MM.1S (cell line): Measurements from ENCODE around the gene TNXB.
"Not testable (repeated sequence)": the region's sequence is repeated elsewhere in the genome, so short reads cannot be mapped to it uniquely, and the experiment has no call there.

Experiments
- DNase-seq: peaks from one replicate; pipeline ENCODE4 v3.0.0-alpha.2; 2015
- H2AFZ ChIP-seq: fragments of 300-600 bp; sonication (generic); 2 replicates; pipeline ENCODE4 v1.6.0; 2016; ENCODE audit warnings: antibody characterized with exemption, low read length
- H3F3A ChIP-seq: fragments of 300-600 bp; sonication (generic); 2 replicates; pipeline ENCODE4 v1.6.1; 2016; ENCODE audit warnings: mild to moderate bottlenecking, antibody characterized with exemption, low read length, moderate library complexity, mixed read lengths; ENCODE audit not compliant: insufficient read depth
- H3K27ac ChIP-seq: fragments of 300-600 bp; sonication (generic); 2 replicates; pipeline ENCODE4 v1.5.1; 2016; ENCODE audit warnings: mild to moderate bottlenecking, low read length
- H3K27me3 ChIP-seq: fragments of 300-600 bp; sonication (generic); replicated peaks from 2 replicates; pipeline ENCODE4 v1.6.0; 2016; ENCODE audit warnings: low read length; ENCODE audit not compliant: insufficient read depth
- H3K36me3 ChIP-seq: fragments of 300-600 bp; sonication (generic); replicated peaks from 2 replicates; pipeline ENCODE4 v1.6.1; 2016; ENCODE audit warnings: mild to moderate bottlenecking, low read length, mixed read lengths; ENCODE audit not compliant: insufficient read depth
- H3K4me1 ChIP-seq: fragments of 300-600 bp; sonication (generic); 2 replicates; pipeline ENCODE4 v1.6.1; 2016; ENCODE audit warnings: low read length, mixed read lengths
- H3K4me2 ChIP-seq: fragments of 300-600 bp; sonication (generic); 2 replicates; pipeline ENCODE4 v1.6.0; 2016; ENCODE audit warnings: low read depth, low read length
- H3K4me3 ChIP-seq: fragments of 300-600 bp; sonication (generic); 2 replicates; pipeline ENCODE4 v1.5.1; 2016; ENCODE audit warnings: low read length, mixed read lengths
- H3K79me2 ChIP-seq: fragments of 300-600 bp; sonication (generic); 2 replicates; pipeline ENCODE4 v1.6.1; 2016; ENCODE audit warnings: mixed run types, low read length, mixed read lengths
- H3K9ac ChIP-seq: fragments of 300-600 bp; sonication (generic); 2 replicates; pipeline ENCODE4 v1.6.1; 2016; ENCODE audit warnings: low read length, mixed read lengths
- H3K9me2 ChIP-seq: fragments of 300-600 bp; sonication (generic); replicated peaks from 2 replicates; pipeline ENCODE4 v1.6.1; 2016; ENCODE audit warnings: mild to moderate bottlenecking, low read length, mixed read lengths; ENCODE audit not compliant: insufficient read depth
- H3K9me3 ChIP-seq: fragments of 300-600 bp; sonication (generic); replicated peaks from 2 replicates; pipeline ENCODE4 v1.6.1; 2016; ENCODE audit warnings: mild to moderate bottlenecking, low read length, mixed read lengths; ENCODE audit not compliant: insufficient read depth
- H4K20me1 ChIP-seq: fragments of 300-600 bp; sonication (generic); 2 replicates; pipeline ENCODE4 v1.6.1; 2016; ENCODE audit warnings: mild to moderate bottlenecking, low read length, moderate library complexity, mixed read lengths; ENCODE audit not compliant: insufficient read depth
- EZH2 ChIP-seq: fragments of 300-600 bp; sonication (generic); optimal IDR thresholded peaks from 2 replicates; pipeline ENCODE3; 2017; ENCODE audit warnings: low read depth, mild to moderate bottlenecking, antibody characterized with exemption, low read length, mixed read lengths
- EZH2phosphoT487 ChIP-seq: fragments of 300-600 bp; sonication (generic); IDR thresholded peaks from 2 replicates; pipeline ENCODE4 v1.6.1; 2018; ENCODE audit warnings: antibody characterized with exemption, low read length
- TF ChIP-seq, protein P1 (sequence below): fragments of 300-600 bp; sonication (generic); IDR thresholded peaks from 2 replicates; pipeline ENCODE4 v1.5.1; 2016; ENCODE audit warnings: antibody characterized with exemption, low read length, mixed read lengths

The TNXB gene

GRCh38 chr6:32057966-32058365 is 51.2 kb downstream of the TNXB start:
- Histone ChIP-seq H3K9ac (no peak overlapping the region), H3K27ac (no peak overlapping the region), H3K9me2 (no peaks in the 10 kb centered on the region), H3K4me1 (no peaks in the 10 kb centered on the region), H3K4me2 (no peak overlapping the region), H4K20me1 (no peaks in the 10 kb centered on the region), H3K27me3 (peaks cover 77% of the 10 kb centered on the region), H3K79me2 (no peaks in the 10 kb centered on the region), H3K9me3 (no peaks in the 10 kb centered on the region), H3K36me3 (no peaks in the 10 kb centered on the region), H3F3A (no peaks in the 10 kb centered on the region), H3K4me3 (no peak overlapping the region), H2AFZ (no peak overlapping the region)
- no peak for DNase-seq
- TF ChIP-seq, protein P1, sequence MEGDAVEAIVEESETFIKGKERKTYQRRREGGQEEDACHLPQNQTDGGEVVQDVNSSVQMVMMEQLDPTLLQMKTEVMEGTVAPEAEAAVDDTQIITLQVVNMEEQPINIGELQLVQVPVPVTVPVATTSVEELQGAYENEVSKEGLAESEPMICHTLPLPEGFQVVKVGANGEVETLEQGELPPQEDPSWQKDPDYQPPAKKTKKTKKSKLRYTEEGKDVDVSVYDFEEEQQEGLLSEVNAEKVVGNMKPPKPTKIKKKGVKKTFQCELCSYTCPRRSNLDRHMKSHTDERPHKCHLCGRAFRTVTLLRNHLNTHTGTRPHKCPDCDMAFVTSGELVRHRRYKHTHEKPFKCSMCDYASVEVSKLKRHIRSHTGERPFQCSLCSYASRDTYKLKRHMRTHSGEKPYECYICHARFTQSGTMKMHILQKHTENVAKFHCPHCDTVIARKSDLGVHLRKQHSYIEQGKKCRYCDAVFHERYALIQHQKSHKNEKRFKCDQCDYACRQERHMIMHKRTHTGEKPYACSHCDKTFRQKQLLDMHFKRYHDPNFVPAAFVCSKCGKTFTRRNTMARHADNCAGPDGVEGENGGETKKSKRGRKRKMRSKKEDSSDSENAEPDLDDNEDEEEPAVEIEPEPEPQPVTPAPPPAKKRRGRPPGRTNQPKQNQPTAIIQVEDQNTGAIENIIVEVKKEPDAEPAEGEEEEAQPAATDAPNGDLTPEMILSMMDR: no peak
- TF ChIP-seq EZH2 (no peak), EZH2phosphoT487 (no peak)

DNA sequence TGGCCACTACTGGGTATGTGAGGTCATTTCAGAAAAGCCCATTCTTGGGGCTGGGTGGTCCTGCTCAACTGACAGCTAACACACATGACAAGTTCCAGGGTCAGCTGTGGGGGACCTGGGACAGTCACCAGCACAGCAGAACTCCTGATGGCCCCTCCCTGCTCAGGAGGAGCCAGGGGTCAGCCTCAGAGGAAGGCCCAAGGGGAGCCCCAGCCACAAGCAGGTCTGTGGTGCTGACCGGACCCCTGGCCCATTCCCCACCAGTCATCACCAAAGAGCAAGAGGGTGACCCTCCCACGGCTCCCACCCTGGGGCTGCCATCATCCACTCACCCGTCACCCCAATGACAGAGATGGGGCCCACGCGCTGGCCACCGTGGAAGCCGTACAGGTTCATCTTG is 52.9 kb downstream of the TNXB start:
- no peaks in the 10 kb centered on the region for H3K79me2 ChIP-seq
- no peaks in the 10 kb centered on the region for H3F3A ChIP-seq
- TF ChIP-seq, protein P1: no peak
- TF ChIP-seq EZH2 (no peak), EZH2phosphoT487 (no peak)
- H3K9ac ChIP-seq: no peak overlapping the region
- H3K27me3 ChIP-seq: peaks cover 91% of the 10 kb centered on the region
- no peak overlapping the region for H2AFZ ChIP-seq
- H3K4me3 ChIP-seq: no peak overlapping the region
- H3K9me2 ChIP-seq: no peaks in the 10 kb centered on the region
- H3K4me1 ChIP-seq: no peaks in the 10 kb centered on the region
- no peak for DNase-seq
- no peaks in the 10 kb centered on the region for H3K36me3 ChIP-seq
- H3K27ac ChIP-seq: no peak overlapping the region
- no peaks in the 10 kb centered on the region for H3K9me3 ChIP-seq
- H3K4me2 ChIP-seq: no peak overlapping the region
- no peaks in the 10 kb centered on the region for H4K20me1 ChIP-seq

- not testable (repeated sequence) for H3K4me1 ChIP-seq, H3K9ac ChIP-seq, H3K36me3 ChIP-seq, H4K20me1 ChIP-seq, H3F3A ChIP-seq, H3K4me3 ChIP-seq, H3K9me2 ChIP-seq, DNase-seq, H3K27ac ChIP-seq, H2AFZ ChIP-seq, H3K4me2 ChIP-seq, H3K9me3 ChIP-seq, H3K79me2 ChIP-seq
- H3K27me3 ChIP-seq: peaks cover 91% of the 10 kb centered on the region
Observed at GRCh38 chr6:32055756-32056155, 53.4 kb downstream of the TNXB start.

DNA sequence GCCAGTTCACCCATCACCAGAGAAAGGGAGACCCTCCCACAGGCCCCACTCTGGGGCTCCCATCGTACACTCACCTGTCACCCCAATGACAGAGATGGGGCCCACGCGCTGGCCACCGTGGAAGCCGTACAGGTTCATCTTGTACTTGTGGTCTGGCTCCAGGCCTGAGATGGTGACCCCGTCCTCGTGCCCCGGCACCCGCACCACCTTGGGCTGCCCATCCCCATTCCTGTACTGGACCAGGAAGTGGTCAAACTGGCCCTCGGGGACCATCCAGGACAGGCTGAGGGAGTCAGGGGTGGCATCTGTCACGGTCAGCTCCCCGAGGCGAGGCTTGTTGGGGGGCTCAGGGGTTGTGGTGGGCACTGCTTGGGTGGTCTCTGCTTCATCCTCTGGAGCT is 55.8 kb downstream of the TNXB start:
- not testable (repeated sequence) for H3K27ac ChIP-seq

DNA sequence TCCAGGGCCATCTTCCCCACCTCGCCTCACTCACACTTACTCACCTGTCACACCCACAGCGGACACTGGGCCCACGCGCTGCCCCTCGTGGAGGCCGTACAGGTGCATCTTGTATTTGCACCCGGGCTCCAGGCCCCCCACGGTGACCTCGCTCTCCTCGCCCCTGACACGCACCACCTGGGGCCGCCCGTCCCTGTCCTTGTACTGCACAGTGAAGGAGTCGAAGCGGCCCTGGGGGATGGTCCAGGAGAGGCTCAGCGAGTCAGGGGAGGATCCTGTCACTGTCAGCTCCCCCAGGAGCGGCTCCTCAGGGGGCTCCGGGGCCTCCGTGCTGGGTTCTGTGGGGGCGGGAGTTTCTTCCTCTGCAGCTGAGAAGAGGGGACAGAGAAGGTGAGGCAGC is 56.5 kb downstream of the TNXB start:
- H3F3A ChIP-seq, H2AFZ ChIP-seq, H3K79me2 ChIP-seq, H3K9me2 ChIP-seq, H4K20me1 ChIP-seq, H3K9ac ChIP-seq, H3K4me3 ChIP-seq, H3K4me2 ChIP-seq, H3K27ac ChIP-seq, DNase-seq, H3K9me3 ChIP-seq, H3K4me1 ChIP-seq, H3K36me3 ChIP-seq: not testable (repeated sequence)
- peaks cover 84% of the 10 kb centered on the region for H3K27me3 ChIP-seq

More for the DNA sequence above, 55.8 kb downstream of the TNXB start:
- not testable (repeated sequence) for H3K4me1 ChIP-seq, H4K20me1 ChIP-seq, H3K36me3 ChIP-seq, H2AFZ ChIP-seq, H3K4me3 ChIP-seq, H3K9me2 ChIP-seq, H3K9ac ChIP-seq, H3F3A ChIP-seq, H3K9me3 ChIP-seq, H3K4me2 ChIP-seq, DNase-seq, H3K79me2 ChIP-seq
- H3K27me3 ChIP-seq: peaks cover 85% of the 10 kb centered on the region
